ENCODE measurements around the gene SORD.

Gene SORD

GRCh38 chr15:45126535-45127158, 103.7 kb downstream of the SORD start:
- peak; percentile 35 to 58 for DNase-seq
- TF ChIP-seq POLR2A (IDR thresholded peaks at IDR 0.05; ENCODE audit: low read length), result no peak
- TF ChIP-seq GATA1 (IDR thresholded peaks at IDR 0.05; ENCODE audit: low read depth, low read length), result no peak
